Coronary artery (tissue), 2 donors: Measurements from ENCODE around the gene BANF2.

Source experiments
- DNase-seq: peaks from one replicate; pipeline ENCODE4 v3.0.0-alpha.2; 2017; ENCODE audit warnings: low spot score
- H3K27ac ChIP-seq, 2 donors: fragments of 200-600 bp; sonication (generic); one replicate each; pipeline ENCODE4 v1.5.1; 2016 to 2019
- H3K4me3 ChIP-seq: fragments of 200-600 bp; sonication (generic); 2 replicates; pipeline ENCODE4 v1.5.1; 2016; ENCODE audit warnings: mild to moderate bottlenecking, moderate library complexity
- TF ChIP-seq, protein P1 (sequence below): fragments of 200-600 bp; sonication (generic); IDR thresholded peaks from one replicate; pipeline ENCODE4 v1.5.1; 2019; ENCODE audit warnings: antibody characterized with exemption

The BANF2 gene

DNA sequence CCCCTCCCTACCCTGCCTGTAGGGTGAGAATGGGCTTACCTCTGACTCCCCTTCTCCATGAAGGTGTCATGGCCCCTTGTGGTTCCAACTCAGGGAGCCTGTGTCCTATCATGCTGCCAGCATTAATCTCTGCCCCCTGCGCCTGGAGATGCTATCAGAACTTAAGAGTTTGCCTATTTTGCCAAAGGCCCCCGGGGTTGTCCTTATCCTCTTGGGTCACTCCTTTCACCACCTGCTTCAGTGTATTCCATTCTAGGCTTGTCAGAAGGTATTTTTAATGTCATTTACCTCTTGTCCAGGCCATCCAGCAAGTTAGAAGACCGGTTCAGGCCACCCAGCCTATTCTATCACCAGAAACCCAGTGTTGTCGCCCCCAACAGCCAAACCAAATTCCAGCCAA is 28.2 kb upstream of the BANF2 start:
- TF ChIP-seq, protein P1, sequence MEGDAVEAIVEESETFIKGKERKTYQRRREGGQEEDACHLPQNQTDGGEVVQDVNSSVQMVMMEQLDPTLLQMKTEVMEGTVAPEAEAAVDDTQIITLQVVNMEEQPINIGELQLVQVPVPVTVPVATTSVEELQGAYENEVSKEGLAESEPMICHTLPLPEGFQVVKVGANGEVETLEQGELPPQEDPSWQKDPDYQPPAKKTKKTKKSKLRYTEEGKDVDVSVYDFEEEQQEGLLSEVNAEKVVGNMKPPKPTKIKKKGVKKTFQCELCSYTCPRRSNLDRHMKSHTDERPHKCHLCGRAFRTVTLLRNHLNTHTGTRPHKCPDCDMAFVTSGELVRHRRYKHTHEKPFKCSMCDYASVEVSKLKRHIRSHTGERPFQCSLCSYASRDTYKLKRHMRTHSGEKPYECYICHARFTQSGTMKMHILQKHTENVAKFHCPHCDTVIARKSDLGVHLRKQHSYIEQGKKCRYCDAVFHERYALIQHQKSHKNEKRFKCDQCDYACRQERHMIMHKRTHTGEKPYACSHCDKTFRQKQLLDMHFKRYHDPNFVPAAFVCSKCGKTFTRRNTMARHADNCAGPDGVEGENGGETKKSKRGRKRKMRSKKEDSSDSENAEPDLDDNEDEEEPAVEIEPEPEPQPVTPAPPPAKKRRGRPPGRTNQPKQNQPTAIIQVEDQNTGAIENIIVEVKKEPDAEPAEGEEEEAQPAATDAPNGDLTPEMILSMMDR = no peak
- no peak overlapping the region for H3K27ac ChIP-seq
- no peak for DNase-seq
- H3K4me3 ChIP-seq = no peak overlapping the region

DNA sequence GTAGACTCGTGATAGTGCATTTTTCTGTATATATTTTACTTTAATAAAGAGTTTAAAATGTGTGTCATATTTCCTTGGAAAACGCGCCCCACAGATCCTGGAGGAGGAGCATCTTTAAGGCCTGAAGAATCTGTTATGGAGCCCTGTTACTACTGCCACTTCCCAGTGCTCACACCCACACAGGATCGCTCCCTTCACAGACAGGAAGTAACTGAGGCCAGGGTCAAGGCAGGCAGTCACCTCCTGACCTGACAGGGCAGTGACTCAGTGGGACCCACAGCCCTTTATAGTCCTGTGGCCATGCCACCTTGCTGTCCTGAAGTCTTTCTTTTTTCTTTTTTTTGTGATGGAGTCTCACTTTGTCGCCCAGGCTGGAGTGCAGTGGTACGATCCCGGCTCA is 26.7 kb upstream of the BANF2 start:
- peak; percentile 43 for DNase-seq
- TF ChIP-seq, protein P1 = no peak
- Histone ChIP-seq H3K4me3 (no peak overlapping the region), H3K27ac (no peak overlapping the region)

DNA sequence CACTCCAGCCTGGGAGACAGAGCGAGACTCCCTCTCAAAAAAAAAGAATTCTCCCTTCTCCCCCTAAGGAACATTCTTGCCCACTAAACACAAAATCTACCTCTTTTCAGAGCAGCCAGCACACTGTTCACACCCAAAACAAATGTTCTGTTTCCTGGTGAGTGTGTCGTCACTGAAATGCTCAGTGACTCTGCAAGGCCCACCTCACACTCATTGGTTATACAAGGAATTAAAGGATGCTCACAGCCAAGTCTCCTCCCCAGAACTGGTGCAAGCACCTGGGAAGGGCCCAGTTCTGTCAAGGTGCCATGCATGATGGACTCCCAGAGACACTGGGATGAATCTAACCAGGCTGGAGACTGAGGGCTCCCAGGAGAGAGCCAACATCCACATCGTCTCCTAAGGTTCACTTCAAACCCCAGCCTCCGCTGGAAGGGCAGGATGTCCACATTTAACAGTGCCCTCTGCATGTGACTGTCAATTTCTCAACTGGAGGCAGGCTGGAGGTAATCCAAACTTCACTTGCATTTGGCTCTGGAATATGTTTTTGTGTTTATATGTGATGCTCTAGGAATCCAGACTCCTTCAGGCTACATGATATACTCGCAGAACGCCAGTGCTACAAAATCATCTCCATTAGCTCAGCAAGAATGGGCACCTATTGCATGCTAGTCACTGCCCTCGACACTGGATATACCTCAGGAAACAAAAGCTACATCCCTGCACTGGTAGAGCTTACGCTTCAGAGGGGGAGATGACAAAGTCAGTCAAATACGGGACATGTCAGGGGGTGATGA is 24.8 kb upstream of the BANF2 start:
- peak; percentile 62 for DNase-seq
- TF ChIP-seq, protein P1 = no peak
- peak overlapping the region in 1 of 2 donors; percentile 1 for H3K27ac ChIP-seq
- H3K4me3 ChIP-seq = no peak overlapping the region

DNA sequence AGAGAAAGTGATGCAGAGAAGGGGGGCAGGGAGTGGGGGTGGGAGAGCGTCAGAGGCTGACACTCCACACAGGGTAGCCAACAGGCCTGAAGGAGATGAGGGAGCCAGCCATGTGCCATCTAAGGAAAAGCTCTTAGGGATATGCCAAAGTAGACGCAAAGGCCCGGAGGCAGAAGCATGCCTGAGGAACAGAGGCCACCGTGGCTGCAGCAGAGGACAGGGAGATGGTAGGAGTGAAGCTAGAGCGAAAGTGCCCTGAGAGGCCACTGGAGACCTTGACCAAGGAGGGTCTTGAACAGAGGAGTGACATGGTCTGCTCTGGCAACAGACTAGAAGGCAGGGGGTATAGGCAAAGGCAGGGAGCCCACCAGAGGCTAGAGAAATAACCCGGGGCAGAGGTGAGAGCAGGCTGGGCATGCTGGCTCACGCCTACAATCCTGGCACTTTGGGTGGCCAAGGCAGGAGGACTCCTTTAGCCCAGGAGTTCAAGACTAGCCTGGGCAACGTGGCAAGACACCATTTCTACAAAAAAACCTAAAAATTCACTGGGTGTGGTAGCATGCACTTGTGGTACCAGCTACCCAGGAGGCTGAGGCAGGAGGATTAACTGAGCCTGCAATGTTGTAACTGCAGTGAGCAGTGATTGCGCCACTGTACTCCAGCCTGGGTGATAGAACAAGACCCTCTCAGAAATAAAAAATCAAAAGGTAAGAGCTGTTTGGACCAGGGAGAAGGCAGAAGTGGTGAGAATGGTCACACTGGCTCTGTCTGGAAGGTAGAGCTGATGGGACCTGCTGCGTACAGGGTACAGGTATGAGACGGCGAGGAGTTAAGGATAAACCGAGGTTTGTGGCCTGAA is 24.0 kb upstream of the BANF2 start:
- TF ChIP-seq, protein P1 = no peak
- Histone ChIP-seq H3K4me3 (no peak overlapping the region), H3K27ac (peak overlapping the region in 1 of 2 donors; percentile 35)
- DNase-seq = peak; percentile 64

DNA sequence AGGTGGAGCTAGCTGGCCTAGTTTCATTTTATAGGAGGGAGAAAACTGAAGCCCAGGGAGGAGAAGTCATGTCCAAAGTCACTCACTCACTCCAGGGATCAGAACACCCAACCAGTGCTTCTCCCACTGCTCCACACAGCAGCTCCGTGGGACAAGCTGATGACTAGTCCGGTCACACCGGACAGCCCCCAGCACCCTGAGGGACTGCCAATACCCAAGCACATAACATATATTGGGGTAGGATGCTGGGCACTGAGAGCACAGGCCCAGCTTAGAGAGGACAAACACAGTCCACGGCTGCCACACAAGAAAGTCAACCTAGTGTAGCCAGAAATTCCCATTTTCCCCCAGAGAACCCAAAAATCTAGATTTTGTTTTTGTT is 23.4 kb upstream of the BANF2 start:
- Histone ChIP-seq H3K27ac (peak overlapping the region in 1 of 2 donors; percentile 35), H3K4me3 (no peak overlapping the region)
- TF ChIP-seq, protein P1 = no peak
- DNase-seq = peak; percentile 62

DNA sequence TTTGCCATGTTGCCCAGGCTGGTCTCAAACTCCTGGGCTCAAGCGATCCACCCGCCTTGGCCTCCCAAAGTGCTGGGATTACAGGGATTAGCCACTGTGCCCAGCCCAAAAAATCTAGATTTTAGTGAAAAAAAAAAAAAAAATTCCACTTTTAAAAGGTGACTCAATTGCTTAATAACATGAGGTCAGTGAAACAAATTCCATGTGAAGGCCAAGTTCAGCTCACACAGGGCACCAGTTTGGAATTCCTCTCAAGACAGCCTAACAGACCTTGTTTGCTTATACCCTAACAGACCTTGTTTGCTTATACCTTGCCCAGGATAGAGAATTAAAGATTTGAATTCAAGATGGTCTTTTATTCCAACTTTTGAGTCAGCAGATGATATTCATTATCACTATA is 22.8 kb upstream of the BANF2 start:
- no peak for DNase-seq
- H3K27ac ChIP-seq = peak overlapping the region in 1 of 2 donors; percentile 35
- no peak overlapping the region for H3K4me3 ChIP-seq
- TF ChIP-seq, protein P1 = no peak
